IPS-11a (cell line): ENCODE data around the gene COMMD8.

ENCODE experiments used
- H3K4me3 ChIP-seq: one replicate; pipeline ENCODE4 v1.5.1; 2013; ENCODE audit warnings: low read depth, low read length, control low read depth

The COMMD8 gene

GRCh38 chr4:47473141-47473750 is 9.7 kb upstream of the COMMD8 start:
- H3K4me3 ChIP-seq: no peak overlapping the region

DNA sequence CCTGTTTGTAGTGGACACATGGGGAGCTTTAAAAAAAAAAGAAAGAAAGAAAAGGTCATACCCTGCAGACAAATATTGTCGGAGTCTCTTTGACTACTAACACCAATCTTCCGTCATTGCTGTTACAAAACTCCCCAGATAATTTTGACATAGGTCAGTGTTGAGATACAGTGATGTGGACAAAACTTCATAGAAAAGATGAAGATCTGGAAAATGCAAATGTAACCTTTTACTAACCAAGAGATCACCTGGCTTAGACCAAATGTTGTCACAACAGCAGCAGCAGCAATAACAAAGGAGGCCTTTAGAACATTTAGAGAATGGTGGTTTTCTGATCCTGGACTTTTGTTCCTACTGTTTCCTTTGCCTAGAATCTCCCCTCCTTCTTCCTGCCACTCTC is 8.1 kb upstream of the COMMD8 start:
- H3K4me3 ChIP-seq: no peak overlapping the region

GRCh38 chr4:47471064-47471463 is 7.6 kb upstream of the COMMD8 start:
- no peak overlapping the region for H3K4me3 ChIP-seq

DNA sequence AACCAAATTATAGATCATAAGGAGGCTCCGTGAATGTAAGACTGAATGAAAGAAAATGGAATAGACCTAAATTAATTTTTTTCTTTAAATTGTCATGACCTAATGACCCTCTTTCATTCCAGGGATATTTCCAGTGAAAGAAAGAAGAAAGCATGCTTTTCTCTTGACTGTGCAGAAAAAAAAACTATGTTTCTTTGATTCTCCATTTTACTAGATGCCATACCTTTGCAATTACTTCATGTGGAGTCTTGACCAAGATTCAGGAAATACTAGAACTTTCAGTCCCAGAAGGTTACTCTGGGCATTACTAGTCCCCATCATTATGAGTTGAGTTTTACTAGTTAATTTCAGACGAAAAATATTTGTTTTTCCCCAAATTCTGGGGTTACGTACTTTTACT is 6.4 kb upstream of the COMMD8 start:
- no peak overlapping the region for H3K4me3 ChIP-seq

DNA sequence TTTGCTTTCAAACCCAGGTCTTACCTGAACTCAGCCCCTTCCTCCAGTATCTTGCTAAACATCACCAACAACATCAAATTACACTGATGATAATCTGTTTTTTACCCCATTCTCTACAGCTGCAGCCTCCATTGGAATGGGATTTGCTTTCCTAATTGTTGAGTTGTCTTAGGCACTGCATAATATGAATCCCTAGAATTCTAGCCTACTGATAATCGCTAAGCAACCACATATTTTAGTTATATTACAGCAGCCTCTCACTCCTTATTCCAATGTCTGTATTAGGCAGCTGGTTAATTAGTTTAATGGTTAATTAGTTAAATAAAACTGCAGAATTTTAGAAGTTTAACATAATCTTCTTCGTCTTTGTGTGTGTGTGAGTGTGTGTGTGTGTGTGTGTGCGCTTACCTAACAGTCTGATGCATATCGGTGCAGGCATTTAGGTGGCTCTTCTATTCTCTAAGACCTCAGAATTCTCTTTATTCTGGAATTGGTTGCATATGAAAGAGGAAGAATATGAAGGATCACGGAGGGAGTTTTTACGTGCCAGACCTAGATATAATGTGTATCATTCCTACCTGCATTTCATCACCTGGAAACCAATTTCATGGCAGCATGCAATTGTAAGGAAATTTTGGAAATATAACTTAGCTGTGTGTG is 5.3 kb upstream of the COMMD8 start:
- H3K4me3 ChIP-seq: no peak overlapping the region

DNA sequence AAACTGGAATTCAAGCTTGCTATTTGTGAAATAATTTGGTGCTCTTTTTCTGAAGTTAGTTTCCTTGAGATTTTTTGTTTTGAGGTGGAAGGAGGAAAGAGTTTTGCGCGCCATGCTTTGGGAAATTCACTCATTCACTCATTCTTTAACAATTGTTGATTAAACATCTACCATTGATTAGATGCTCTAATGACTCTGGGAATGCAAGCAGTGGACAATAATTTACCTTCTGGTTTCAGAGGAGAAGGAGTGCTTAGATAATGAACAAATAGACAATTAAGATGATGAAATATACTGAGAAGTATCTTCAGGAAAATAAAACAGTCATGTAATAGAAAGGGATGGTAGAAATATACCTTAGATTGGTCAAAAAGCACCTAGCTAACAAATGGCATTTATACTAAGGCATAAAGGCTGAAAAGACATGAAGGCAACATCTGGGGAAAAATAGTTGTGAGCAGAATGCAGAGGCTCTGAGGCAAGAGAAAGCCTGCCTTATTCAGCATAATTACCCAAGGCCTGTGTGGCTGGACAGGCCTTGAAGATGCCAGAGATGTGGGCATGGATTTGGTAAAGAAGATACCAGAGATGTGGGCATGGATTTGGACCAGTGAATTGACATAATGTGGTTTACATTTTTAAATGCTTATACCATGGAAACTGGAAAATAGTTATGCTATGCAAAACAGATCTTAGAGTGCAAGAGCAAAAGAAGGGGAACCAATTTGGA is 2.7 kb upstream of the COMMD8 start:
- H3K4me3 ChIP-seq: no peak overlapping the region

DNA sequence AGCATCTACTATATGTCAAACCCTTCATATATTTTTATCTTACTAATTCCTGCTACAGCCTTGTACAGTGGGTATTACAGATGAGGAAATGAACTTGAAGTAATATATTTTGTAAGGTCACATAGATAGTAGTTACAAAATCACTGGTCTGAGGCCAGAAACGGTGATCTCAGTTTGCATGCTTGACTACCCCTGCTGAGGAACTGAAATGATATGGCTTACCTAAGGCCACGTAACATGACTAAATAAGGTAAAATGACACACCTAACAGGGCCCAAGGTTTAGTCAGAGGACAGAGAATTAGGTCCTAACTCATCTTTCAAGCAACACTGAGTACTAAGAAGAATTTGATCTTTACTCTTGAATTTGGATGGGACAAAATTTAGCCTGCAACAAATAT is 1.5 kb upstream of the COMMD8 start:
- H3K4me3 ChIP-seq: no peak overlapping the region

DNA sequence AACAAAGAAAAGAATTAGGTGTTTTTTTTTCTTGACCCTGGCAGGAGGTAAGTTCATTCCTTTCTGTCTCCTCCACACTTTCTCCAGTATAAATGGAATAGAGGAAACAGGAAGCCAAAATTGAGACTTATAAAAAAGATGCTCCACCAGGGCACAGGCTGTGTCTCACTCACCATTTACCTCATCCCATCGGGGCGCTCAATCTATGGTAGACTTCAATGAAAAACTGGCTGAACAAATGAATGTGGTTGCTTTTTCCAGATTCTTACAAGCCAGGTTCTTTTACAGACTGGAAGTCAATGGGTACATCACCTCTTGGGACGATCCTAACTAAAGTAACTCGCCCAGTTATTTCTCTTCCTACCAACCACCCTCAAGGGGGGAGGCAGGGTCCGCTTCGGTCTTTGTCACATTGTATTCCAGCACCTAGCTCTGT is 685 bp downstream of the COMMD8 start:
- peak overlapping the region; percentile 82 for H3K4me3 ChIP-seq

- no peak overlapping the region for H3K4me3 ChIP-seq
Measured at GRCh38 chr4:47451657-47452056, 11.8 kb downstream of the COMMD8 start.

- H3K4me3 ChIP-seq: no peak overlapping the region
Measured at GRCh38 chr4:47444031-47444430, 19.5 kb downstream of the COMMD8 start.

GRCh38 chr4:47442980-47443379 is 20.5 kb downstream of the COMMD8 start:
- no peak overlapping the region for H3K4me3 ChIP-seq

- no peak overlapping the region for H3K4me3 ChIP-seq
Measured at GRCh38 chr4:47434931-47435330, 28.6 kb downstream of the COMMD8 start.

DNA sequence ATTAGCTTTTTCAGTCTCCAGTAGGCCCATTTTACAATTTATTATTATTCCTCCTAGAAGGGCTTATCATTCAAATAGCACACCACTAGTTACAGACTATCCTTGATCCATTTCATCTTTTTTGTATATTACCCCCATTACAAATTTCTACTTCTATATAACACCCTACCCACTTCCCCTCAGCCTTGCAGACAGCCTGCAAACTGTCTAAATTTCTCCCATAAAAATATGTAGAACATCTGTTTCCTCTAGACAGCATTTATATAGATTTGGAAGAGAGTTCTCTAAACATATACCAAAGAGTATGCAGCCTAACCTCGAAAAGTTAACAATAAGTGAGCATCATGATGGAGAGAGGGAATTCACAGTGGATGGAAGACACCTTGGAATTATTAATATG is 30.8 kb downstream of the COMMD8 start:
- H3K4me3 ChIP-seq: no peak overlapping the region

GRCh38 chr4:47427935-47428334 is 35.6 kb downstream of the COMMD8 start:
- H3K4me3 ChIP-seq: no peak overlapping the region

DNA sequence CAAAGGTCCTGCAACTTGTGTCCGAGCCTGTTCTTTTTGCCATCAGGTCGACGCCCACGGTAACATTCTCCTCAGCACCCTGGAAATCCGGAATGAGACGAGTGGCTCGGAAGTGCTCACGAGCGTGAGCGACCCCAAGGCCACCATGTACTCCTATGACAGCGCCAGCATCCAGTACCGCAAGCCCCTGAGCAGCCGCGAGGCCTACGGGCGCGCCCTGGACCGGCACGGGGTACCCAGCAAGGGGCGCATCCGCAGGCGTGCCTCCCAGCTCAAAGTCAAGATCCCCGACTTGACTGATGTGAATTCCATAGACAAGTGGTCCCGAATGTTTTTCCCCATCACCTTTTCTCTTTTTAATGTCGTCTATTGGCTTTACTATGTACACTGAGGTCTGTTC is 37.9 kb downstream of the COMMD8 start:
- no peak overlapping the region for H3K4me3 ChIP-seq

GRCh38 chr4:47419296-47419695 is 44.2 kb downstream of the COMMD8 start:
- no peak overlapping the region for H3K4me3 ChIP-seq

DNA sequence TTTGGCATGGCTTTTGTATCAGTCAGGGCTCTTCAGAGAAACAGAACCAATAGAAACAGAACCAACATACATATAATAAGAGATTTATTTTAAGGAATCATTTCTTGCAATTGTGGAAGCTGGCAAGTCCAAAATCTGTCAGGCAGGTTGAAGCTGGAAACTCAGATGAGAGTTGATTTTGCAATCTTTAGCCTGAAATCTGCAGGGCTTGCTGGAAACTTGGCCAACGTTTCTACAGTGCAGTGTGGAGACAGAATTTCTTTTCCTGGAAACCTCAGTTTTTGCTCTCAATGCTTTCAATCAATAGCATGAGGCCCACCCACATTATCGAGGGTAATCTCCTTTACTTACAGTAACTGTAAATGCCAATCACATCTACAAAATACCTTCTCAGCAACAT is 45.4 kb downstream of the COMMD8 start:
- no peak overlapping the region for H3K4me3 ChIP-seq

DNA sequence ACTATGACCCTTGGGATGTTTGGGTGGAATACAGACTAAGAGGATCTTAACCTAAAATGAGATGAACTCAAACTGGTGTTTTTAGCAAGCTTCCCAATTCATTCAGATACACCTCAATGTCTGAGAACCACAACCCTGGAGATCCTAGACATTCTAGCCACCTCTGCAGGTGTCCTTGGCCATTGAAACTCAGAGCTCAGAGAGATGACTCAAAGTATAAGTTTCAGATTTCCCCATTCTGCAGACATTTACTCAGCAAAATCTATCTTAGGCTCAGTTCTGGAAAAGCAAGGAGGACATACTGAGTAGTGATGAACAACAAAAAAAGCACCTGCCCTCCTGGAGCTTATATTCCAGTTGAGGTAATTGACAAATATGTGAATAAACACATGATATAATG is 47.8 kb downstream of the COMMD8 start:
- H3K4me3 ChIP-seq: no peak overlapping the region

- no peak overlapping the region for H3K4me3 ChIP-seq
Measured at GRCh38 chr4:47413521-47413920, 50.0 kb downstream of the COMMD8 start.

GRCh38 chr4:47410271-47410670 is 53.2 kb downstream of the COMMD8 start:
- no peak overlapping the region for H3K4me3 ChIP-seq

DNA sequence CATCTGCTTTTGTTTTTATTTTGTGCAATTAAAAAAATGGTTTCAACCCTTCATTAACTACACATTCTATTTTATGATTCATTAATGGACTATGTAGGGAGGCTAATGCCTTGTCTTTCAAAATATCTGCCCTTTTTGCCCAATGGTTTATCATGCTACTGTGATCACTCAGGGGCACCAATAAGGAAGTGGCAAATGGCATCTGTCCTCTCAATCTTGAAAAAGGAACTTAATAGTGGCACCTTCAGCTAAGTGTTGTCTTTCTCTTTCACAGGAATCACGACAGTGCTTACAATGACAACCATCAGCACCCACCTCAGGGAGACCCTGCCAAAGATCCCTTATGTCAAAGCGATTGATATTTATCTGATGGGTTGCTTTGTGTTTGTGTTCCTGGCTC is 57.1 kb downstream of the COMMD8 start:
- H3K4me3 ChIP-seq: no peak overlapping the region
